Measurements from ENCODE around the gene ADCY3.

Gene ADCY3

DNA sequence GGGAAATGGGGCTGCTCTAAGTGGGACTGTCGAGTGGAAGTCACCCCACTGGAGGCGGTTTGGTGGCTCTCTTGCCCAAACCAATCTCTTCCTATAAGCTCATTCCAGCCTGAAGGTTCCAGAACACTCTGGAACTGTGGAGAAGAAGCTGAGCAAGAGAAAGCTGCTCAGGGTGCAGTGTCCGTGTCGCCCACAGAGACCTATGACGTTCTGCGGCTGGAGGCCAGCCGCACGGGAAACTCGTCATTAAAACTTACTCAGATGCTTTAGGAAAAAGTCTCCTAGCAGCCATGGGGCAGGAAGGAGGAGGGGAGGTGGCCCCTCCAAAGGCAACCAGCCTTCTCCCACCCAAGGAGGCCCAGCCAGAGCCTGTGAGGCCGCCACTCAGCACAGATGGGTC lies 41.7 kb downstream of the ADCY3 start:
- no peak overlapping the region for H3K4me3 ChIP-seq (ENCODE audit: low read depth, low read length)
- TF ChIP-seq, protein P1, sequence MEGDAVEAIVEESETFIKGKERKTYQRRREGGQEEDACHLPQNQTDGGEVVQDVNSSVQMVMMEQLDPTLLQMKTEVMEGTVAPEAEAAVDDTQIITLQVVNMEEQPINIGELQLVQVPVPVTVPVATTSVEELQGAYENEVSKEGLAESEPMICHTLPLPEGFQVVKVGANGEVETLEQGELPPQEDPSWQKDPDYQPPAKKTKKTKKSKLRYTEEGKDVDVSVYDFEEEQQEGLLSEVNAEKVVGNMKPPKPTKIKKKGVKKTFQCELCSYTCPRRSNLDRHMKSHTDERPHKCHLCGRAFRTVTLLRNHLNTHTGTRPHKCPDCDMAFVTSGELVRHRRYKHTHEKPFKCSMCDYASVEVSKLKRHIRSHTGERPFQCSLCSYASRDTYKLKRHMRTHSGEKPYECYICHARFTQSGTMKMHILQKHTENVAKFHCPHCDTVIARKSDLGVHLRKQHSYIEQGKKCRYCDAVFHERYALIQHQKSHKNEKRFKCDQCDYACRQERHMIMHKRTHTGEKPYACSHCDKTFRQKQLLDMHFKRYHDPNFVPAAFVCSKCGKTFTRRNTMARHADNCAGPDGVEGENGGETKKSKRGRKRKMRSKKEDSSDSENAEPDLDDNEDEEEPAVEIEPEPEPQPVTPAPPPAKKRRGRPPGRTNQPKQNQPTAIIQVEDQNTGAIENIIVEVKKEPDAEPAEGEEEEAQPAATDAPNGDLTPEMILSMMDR (IDR thresholded peaks at IDR 0.05; ENCODE audit: low read depth, low read length) = no peak

DNA sequence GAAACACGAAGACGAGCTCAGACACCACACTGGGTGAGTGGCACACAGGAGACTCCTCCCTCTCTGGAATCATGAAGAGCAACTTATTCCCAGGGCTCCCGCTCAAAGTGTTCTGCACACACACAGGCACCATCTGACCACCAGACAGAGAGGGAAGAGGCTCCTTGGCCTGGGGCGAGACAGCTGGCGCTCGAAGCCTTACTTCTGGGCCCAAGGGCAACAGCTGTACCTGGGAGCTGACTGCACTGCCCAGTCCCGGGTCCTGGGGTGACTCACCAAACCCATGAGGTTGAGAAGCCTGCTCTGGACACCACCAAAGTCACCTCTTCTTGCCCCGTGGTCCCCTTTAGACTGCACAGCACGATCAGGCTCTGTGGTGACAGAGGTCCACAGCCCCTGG lies 42.4 kb downstream of the ADCY3 start:
- TF ChIP-seq, protein P1 (IDR thresholded peaks at IDR 0.05; ENCODE audit: low read depth, low read length) = no peak

DNA sequence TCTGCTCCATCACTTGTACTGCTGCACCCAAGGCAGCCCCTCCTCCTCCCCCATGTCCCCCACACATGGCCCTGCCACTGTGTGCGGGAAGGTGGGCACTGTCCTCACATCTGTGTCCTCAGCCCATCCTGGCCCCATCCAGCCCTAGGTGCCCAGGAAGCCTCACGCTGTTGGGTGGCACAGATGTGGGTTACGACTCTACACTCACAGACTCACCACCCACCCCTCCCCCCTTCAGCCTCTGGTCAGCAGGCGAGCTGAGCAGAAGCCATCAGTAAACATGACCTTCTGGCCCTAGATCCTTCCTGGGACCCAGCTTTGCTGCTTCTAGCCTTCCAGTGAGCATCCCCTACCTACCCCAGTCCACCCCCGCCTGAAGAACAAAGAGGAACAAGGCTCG lies 43.0 kb downstream of the ADCY3 start:
- H3K4me3 ChIP-seq (ENCODE audit: low read depth, low read length) = no peak overlapping the region
- TF ChIP-seq, protein P1 (IDR thresholded peaks at IDR 0.05; ENCODE audit: low read depth, low read length) = no peak

More for the DNA sequence above, 42.4 kb downstream of the ADCY3 start:
- H3K4me3 ChIP-seq (ENCODE audit: low read depth, low read length) = no peak overlapping the region

DNA sequence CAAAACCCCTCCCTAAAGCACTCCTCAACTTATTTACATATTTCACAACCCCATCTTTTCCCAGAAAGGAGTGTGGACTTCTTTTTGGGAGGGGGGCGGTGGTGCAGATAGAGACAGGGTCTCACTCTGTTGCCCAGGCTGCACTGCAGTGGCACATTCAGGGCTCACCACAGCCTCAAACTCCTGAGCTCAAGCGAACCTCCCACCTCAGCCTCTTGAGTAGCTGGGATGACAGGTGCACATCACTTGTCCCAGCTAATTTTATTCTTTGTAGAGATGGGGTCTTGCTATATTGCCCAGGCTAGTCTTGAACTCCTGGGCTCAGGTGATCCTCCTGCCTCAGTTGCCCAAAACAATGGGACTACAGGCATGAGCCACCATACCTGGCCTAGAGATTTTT lies 44.1 kb downstream of the ADCY3 start:
- H3K4me3 ChIP-seq (ENCODE audit: low read depth, low read length) = no peak overlapping the region
- TF ChIP-seq, protein P1 (IDR thresholded peaks at IDR 0.05; ENCODE audit: low read depth, low read length) = no peak

DNA sequence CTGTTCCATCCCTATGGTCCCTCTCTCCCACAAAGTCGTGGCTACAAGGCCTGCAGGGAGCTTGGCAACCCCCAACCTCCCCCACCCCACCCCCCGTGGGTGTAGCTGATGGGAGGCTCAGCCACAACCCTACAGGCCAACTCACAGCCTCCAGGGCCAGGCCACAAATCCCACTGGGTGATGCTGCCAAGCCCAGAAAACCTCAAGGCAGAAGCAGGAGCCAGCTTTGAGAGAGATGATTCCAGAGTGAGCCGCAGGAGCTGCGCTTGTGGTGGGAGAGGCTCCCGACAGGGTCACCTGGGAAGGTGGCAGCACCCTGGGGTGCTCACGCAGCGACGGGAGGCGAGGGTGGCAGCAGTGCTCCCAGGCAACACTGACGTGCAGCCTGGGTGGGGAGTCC lies 44.8 kb downstream of the ADCY3 start:
- H3K4me3 ChIP-seq (ENCODE audit: low read depth, low read length) = no peak overlapping the region
- TF ChIP-seq, protein P1 (IDR thresholded peaks at IDR 0.05; ENCODE audit: low read depth, low read length) = no peak

DNA sequence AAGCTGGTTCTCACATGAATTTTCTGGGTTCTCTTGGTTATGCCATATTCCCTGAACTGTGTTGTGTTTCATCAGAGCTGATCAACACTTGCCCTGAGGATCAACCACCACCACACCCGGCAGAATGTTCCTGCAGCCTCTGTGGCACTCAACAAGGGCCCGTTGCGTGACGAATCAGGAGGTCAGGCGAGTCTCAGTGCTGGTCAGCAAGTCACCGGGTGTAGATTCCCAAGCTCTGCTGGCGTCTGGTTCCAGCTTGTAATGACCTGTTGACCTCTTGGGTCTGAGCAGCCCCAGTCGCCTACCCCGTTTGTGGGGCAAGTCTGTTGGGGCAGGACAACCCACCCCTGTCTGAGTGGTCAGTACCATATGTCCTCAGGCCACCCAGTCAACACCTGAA lies 46.0 kb downstream of the ADCY3 start:
- no peak overlapping the region for H3K4me3 ChIP-seq (ENCODE audit: low read depth, low read length)
- TF ChIP-seq, protein P1 (IDR thresholded peaks at IDR 0.05; ENCODE audit: low read depth, low read length) = no peak

DNA sequence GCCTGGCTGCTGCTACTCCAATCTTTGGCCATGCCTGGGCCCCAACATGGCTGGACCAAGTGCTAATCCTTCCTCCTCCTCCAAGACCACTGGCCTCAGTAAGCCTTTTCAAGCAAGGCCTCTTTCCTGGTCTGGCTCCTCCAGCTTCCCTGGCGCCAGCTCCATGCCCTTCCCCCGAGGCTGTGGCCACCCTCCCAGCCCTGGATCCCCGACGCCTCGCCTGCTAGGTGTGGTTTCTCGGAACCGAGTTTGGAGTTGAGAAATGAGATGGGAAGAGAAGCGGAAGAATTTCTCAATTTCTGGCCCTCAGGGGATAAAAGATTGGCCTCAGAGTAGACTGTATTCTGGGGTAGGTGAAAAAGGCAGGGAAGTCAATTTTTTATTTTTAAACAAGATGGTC lies 46.4 kb downstream of the ADCY3 start:
- no peak overlapping the region for H3K4me3 ChIP-seq (ENCODE audit: low read depth, low read length)
- TF ChIP-seq, protein P1 (IDR thresholded peaks at IDR 0.05; ENCODE audit: low read depth, low read length) = no peak
